Caco-2 (cell line): ENCODE measurements around the gene IL17C. TPM values are rescaled to one million over a fixed set of nuclear protein-coding genes. Genes with fewer than 3 reads are reported as not detected.
A peak's percentile ranks its signal among the peaks of the same experiment; 100 is the strongest.

ENCODE experiments used
- BruUV-seq: library from RNA; stranded (reverse); fragments of 400-500 nt; replicated peaks from 2 replicates; lab custom pipeline; 2021; lab: Mats Ljungman, UMichigan
- CTCF ChIA-PET: fragments of 300-600 bp; sonication (Branson Sonifier 250); formaldehyde crosslinking; loops from one replicate; lab custom pipeline; 2022; ENCODE audit warnings: antibody characterized with exemption; lab: Charles Lee
- POLR2A ChIA-PET: fragments of 300-600 bp; sonication (Branson Sonifier 250); formaldehyde crosslinking; loops from one replicate; lab custom pipeline; 2022; ENCODE audit warnings: antibody characterized with exemption; lab: Charles Lee
- DNase-seq, 2 experiments: peaks; one replicate each; pipeline versions ENCODE4 v3.0.0 to v3.0.0-alpha.2; 2020 to 2022
- H3K27me3 ChIP-seq: replicated peaks from 2 replicates; pipeline ENCODE4 v1.6.0; 2011; ENCODE audit warnings: low read length; ENCODE audit not compliant: control insufficient read depth, insufficient read depth
- H3K36me3 ChIP-seq: 2 replicates; pipeline ENCODE4 v1.5.1; 2011; ENCODE audit warnings: low read length; ENCODE audit not compliant: control insufficient read depth, insufficient read depth
- H3K4me1 ChIP-seq: fragments of 250-450 bp; sonication (Bioruptor Pico); 2 replicates; pipeline ENCODE4 v1.5.1; 2020; ENCODE audit warnings: mild to moderate bottlenecking
- H3K4me3 ChIP-seq: 2 replicates; pipeline ENCODE4 v1.5.1; 2011; ENCODE audit warnings: low read depth, mild to moderate bottlenecking, control low read depth, low read length
- H3K9me3 ChIP-seq: fragments of 250-450 bp; sonication (Bioruptor Pico); 2 replicates; pipeline ENCODE4 v1.5.1; 2020; ENCODE audit warnings: mild to moderate bottlenecking, moderate library complexity
- H3K27ac Mint-ChIP-seq: one replicate; pipeline ENCODE4 v1.8.0; 2022; ENCODE audit warnings: mixed read lengths; ENCODE audit not compliant: unreplicated experiment
- H3K27me3 Mint-ChIP-seq: one replicate; pipeline ENCODE4 v1.8.0; 2022; ENCODE audit warnings: mixed read lengths; ENCODE audit not compliant: insufficient read depth, unreplicated experiment
- H3K36me3 Mint-ChIP-seq: one replicate; pipeline ENCODE4 v1.8.0; 2022; ENCODE audit warnings: mild to moderate bottlenecking, mixed read lengths; ENCODE audit not compliant: insufficient read depth, unreplicated experiment
- H3K4me1 Mint-ChIP-seq: one replicate; pipeline ENCODE4 v1.8.0; 2022; ENCODE audit warnings: low read depth, mixed read lengths; ENCODE audit not compliant: unreplicated experiment
- H3K4me3 Mint-ChIP-seq: one replicate; pipeline ENCODE4 v1.8.0; 2022; ENCODE audit warnings: mild to moderate bottlenecking, moderate library complexity, mixed read lengths; ENCODE audit not compliant: unreplicated experiment
- H3K9me3 Mint-ChIP-seq: one replicate; pipeline ENCODE4 v1.8.0; 2022; ENCODE audit warnings: mixed read lengths; ENCODE audit not compliant: unreplicated experiment
- CTCF ChIP-seq, 2 experiments: fragments of 200-600 bp in 1 of 2; IDR thresholded peaks; 1 replicate in 1 of 2; 2 replicates in 1 of 2; pipeline versions ENCODE4 v1.5.1 to v1.8.0; 2011 to 2022; ENCODE audit warnings: antibody characterized with exemption in 1 of 2, control low read depth in 1 of 2, inconsistent platforms in 1 of 2, low read depth in 1 of 2, low read length in 1 of 2, mild to moderate bottlenecking in 1 of 2, moderate library complexity in 1 of 2; ENCODE audit not compliant: insufficient read depth in 1 of 2, severe bottlenecking in 1 of 2, unreplicated experiment in 1 of 2
- intact Hi-C: fragments of 100-400 bp; cut with micrococcal nuclease; formaldehyde crosslinking; loops from one replicate; pipeline ENCODE4 v1.10.0; 2022; ENCODE audit not compliant: unreplicated experiment
- total RNA-seq: library from RNA; stranded (reverse); gene quantifications from 2 replicates; pipeline ENCODE4 v1.2.3, GENCODE V29; 2022

The IL17C gene
- total RNA-seq, 1 experiment from 2014 or later, result not detected

GRCh38 chr16:88649924-88650748 lies 11.8 kb downstream of the IL17C start:
- Mint-ChIP-seq H3K4me1 (peaks cover 6% of the 10 kb centered on the region), H3K27me3 (no peaks in the 10 kb centered on the region), H3K27ac (peak overlapping the region; percentile 87), H3K36me3 (peaks cover 56% of the 10 kb centered on the region), H3K9me3 (no peaks in the 10 kb centered on the region), H3K4me3 (peak overlapping the region; percentile 78)
- intact Hi-C loops, result no loop called here
- TSS peak; percentile 14 for BruUV-seq
- TF ChIP-seq CTCF (IDR thresholded peaks at IDR 0.05; ENCODE audit: insufficient read depth in 1 of 2, low read depth in 1 of 2, low read length in 1 of 2, severe bottlenecking in 1 of 2, unreplicated experiment in 1 of 2), result no peak
- peak in 1 of 2 experiments; percentile 57 for DNase-seq
- no peaks in the 10 kb centered on the region for H3K27me3 ChIP-seq
- ChIA-PET CTCF (no interaction called here), POLR2A (interaction anchor here (0.6 to 0.9 kb wide), 2 partner anchors 13 to 89 kb away, joined by 4 to 7 read pairs; partner anchors contain the start of gene MVD)
- H3K4me3 ChIP-seq, result peak overlapping the region; percentile 96
- peaks cover 17% of the 10 kb centered on the region for H3K4me1 ChIP-seq
- peaks cover 5% of the 10 kb centered on the region; the same call in 1 of the 2 replicates for H3K36me3 ChIP-seq
- no peaks in the 10 kb centered on the region for H3K9me3 ChIP-seq

- peak within 1 kb of the TSS; percentile 96 for H3K4me3 ChIP-seq
- no TSS peak for BruUV-seq
- H3K4me3 Mint-ChIP-seq, result peak within 1 kb of the TSS; percentile 78
- intact Hi-C loops, result loop anchor here (1.0 kb wide), 1 partner anchor 11 kb away; no protein-coding TSS in a partner anchor
- no peaks in the 10 kb centered on the region for H3K9me3 ChIP-seq
- peak; percentile 88 to 90 for DNase-seq
- H3K36me3 Mint-ChIP-seq, result peaks cover 58% of the 10 kb centered on the region
- peaks cover 17% of the 10 kb centered on the region for H3K4me1 ChIP-seq
- TF ChIP-seq CTCF (IDR thresholded peaks at IDR 0.05; ENCODE audit: insufficient read depth in 1 of 2, low read depth in 1 of 2, low read length in 1 of 2, severe bottlenecking in 1 of 2, unreplicated experiment in 1 of 2), result no peak
- H3K36me3 ChIP-seq, result peaks cover 5% of the 10 kb centered on the region; the same call in 1 of the 2 replicates
- peaks cover 6% of the 10 kb centered on the region for H3K4me1 Mint-ChIP-seq
- POLR2A ChIA-PET, result no interaction called here
- no peaks in the 10 kb centered on the region for H3K9me3 Mint-ChIP-seq
- no peaks in the 10 kb centered on the region for H3K27me3 ChIP-seq
- no peaks in the 10 kb centered on the region for H3K27me3 Mint-ChIP-seq
- peak within 1 kb of the TSS; percentile 87 for H3K27ac Mint-ChIP-seq
- CTCF ChIA-PET, result interaction anchor here (0.6 kb wide), 1 partner anchor 37 kb away, joined by 3 read pairs; no protein-coding TSS in a partner anchor
These were observed 12.4 kb downstream of the IL17C start, which contains the start of gene CYBA for GRCh38 chr16:88650749-88651275. CYBA (minus strand) TSS chr16:88651053; CDS start chr16:88651013, 40 bp downstream.
